ELF-1 (cell line): ENCODE measurements around the gene ALB.

ENCODE experiments used
- DNase-seq: peaks from one replicate; pipeline ENCODE4 v3.0.0-alpha.2; 2016; ENCODE audit warnings: low read depth, low spot score

ALB gene

DNA sequence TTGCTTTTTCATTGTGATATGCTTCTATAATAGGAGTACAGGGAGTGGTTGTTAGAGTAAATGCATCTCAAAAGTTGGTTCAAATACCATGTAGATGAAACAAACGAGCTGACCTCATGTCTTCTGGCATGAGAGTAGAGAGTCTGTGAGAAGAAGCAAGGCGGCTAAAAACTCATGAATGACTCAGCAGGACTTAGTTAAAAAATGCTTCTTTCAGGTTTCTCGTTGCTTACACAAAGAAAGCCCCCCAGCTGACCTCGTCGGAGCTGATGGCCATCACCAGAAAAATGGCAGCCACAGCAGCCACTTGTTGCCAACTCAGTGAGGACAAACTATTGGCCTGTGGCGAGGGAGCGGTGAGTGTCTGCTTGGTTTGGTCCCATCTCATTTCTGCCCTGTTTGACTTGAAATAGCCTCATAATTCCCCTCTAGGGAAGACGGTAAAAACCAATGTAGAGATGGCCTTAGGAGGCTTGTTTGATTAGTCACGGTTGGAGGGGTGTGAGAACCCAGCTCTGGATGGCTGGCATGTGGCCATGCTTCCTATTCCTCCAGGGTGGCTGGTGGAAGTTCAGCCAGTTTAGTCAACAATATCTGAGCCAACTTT, 46.4 kb downstream of the ALB start:
- peak; percentile 70 for DNase-seq

DNA sequence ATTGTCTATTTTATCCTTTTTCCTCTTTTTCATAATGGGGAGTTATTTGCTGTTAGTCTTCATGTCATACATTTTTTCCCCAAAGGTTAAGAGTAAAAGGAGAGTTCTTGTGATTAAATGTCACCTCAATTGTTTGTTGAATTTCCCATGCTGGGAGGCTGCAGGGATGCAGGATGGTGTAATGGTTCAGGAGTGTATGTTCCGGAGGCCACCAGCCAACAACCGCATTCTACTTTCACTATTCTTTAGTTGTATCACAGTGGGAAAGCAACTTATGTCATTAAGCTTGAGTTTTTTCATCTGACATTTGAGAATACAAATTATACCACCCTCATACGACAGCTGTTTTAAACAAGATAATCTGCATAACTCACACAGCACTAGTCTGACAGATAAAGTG, 47.3 kb downstream of the ALB start:
- DNase-seq = no peak

DNA sequence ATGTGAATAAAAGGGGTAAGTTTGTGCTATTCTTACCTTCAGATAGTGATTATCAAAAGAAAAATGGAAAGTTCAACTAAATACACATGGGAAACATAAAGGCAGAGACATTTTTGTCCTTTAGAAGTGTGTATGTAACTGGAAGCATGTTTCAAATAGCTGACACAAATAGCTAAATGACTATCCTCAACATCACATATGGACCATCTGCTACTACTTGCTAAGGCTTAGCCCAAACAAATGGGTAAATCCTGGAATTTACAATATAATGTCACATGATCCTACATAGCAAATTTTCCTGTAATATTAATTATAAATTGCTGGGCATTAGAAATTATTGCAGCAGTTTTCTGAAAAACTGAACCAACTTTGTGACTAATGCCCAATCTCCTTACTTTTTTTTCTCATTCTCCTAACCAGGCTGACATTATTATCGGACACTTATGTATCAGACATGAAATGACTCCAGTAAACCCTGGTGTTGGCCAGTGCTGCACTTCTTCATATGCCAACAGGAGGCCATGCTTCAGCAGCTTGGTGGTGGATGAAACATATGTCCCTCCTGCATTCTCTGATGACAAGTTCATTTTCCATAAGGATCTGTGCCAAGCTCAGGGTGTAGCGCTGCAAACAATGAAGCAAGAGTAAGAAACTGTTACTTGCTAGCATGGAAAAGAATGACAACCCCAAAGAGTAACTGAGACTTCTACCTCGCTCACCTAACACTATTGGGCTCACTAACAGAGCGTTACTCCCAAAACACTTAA, 48.1 kb downstream of the ALB start:
- no peak for DNase-seq

DNA sequence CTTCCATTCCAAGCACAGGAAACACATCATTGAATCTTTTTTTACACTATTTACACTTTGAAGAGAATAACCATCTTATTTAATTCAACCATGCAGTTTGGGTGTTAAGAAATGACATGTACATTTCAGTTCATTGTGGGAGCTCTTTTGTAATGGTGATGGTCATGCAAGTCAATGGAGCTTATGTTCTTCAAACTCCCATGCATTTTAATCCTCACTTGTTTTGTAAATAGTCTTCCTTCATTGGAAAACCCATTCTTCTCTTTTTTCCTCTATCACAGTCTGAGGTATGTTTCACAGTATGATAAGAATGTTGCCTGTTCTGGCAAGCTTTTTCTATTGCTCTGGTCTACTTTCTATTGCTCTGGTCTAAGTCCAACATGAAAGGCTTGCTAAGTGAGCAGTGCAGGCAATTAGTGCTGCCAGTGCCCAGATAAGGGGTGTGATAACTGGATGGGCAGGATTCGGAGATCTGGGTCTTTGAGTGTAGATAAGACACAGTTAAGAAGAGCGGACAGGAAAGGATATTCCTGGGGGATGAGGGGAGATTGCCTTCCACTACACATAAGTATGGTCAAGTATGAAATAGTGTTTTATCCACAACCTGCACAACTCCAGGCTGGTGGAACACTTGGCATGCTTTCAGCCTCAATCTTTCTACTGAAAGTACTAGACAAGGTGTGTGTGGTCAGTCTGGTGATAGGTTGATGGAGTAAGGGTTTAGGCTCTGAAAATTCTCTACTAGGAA, 49.0 kb downstream of the ALB start:
- peak; percentile 78 for DNase-seq

DNA sequence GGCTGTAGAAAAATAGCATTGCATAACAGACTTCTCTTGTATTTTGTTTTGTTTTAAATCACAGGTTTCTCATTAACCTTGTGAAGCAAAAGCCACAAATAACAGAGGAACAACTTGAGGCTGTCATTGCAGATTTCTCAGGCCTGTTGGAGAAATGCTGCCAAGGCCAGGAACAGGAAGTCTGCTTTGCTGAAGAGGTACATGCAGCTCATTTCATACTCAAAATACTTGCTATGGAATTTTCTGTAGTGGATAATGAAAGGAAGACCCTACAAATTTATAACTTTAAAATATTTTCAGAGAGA, 49.6 kb downstream of the ALB start:
- DNase-seq = no peak

DNA sequence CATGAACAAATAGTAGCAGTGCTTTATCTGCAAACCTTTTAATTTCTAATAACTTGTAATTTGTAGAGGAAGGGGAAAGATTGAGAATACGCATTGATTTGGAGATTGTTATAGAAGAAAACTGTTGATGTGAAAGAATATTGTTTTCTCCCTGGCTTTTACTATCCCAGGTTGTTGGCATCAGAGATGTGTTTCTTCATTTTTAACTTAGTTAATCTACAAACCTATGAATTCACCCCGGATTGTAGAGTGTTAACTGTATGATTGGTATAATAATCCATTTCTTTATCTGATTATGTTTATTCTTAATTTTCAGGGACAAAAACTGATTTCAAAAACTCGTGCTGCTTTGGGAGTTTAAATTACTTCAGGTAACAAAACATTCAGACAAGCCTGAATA, 50.8 kb downstream of the ALB start:
- DNase-seq = no peak

DNA sequence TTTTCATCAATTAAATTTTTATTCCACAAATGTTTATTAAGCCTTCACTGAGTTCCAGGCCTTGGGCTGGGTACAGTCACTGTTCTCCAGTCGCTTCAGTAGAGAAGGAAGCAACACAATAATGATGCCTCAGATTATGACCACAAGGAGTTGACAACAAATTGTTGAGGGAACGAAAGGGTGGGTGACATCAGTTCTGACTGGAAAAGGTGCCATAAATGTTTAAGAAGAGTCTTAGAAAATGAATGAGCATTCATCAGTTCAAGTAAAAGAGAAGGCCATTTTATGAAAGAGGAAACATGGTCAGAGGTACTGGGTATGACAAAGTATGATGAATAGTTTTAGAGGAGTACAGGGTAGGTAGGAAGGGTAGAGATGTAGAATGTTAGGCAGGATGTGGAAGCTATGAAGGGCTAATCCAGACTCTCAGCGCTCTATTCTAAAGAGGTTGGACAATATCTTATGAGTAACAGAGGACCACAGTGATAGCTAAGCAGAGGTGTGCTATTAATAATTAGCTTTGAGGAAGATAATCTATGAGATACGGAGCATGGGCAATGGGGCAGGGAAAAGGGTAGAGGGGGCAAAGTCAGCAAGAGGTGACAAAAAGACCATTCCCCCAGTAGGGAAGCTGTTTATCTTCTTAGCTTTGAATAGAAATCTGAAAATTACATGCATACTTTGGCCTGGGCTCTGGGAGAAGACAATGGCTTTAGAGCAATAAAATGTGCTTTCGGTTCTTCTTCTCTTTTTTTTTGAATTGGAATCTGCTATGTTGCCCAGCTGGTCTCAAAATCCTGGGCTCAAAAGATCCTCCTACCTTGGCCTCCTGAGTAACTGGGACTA, 52.3 kb downstream of the ALB start:
- no peak for DNase-seq

DNA sequence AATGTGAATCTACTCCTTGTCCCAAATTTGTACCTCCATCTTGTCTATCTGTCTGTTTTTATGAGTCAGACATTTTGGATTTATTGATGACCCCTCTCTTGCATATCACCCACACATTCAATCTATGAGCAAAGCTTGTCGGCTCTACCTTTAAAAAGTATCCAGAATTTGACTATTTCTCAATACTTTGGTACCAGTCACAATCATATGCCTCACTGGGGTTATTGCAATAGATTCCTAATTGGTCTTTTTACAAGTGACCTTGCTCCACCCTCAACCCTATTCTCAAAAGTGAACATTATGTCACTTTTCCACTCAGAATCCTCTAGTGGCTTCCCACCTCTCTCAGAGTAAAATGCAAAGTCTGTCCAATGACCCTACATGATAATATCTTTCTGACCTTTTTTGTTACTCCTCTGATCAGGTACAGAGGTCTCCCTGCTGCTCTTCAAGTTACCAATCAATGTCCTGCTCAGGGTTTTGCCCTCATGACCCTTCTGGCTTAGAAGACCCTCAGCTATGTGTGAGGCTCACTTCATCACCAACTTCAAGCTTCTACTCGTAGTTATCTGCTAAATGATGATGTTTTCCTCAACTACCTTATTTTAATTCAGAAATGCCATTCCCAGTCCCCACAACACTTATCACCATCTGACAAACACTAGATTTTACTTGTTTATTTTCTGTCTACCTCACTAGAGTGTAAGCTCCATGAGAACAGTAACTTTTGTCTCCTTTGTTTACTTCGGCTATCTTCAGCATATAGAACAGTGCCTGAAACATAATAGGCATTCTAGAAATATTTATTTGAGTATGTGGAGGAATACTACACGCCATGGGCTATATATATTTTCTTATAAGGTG, 54.3 kb downstream of the ALB start:
- DNase-seq = no peak

DNA sequence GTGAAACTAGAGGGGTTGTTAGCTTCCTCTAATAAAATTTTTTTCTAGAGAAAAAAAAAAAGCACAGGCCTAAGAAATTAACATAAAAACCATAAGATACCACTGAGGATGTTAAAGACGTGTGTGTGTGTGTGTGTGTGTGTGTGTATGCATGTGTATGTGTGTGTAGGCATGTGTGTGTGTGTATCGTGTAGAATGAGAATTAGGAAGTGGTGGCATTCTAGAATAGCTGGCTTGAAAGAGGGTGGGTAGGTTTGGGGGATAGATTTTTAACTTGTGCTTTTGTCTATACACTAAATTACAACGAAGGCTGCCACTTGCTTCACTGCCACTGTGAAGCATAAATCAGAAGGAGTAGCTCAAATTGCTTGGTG, 54.9 kb downstream of the ALB start:
- DNase-seq = no peak

DNA sequence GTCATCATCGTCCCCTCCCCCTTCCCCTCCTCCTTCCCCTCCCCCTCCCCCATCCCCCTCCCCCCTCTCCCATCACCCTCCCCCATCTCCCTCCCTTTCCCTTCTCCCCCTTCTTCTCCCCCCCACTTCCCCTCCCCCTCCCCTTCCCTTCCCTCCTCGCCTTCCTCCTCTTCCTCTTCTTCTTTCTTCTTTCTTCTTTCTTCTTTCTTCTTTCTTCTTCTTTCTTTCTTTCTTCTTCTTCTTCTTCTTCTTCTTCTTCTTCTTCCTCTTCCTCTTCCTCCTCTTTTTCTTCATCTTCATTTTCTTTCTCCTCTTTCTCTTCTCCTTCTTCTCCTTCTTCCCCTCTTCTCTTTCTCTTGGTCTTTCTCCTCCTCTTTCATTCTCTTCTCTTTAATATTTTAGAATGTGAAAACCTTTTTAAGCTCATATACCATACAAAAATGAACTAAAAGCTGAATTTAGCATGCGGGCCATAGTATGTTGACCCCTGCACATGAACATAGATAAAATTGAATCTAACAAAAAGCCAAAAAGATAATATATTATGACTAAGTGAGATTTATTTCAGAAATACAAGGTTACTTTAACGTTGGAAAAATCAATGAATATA, 56.9 kb downstream of the ALB start:
- DNase-seq = no peak

DNA sequence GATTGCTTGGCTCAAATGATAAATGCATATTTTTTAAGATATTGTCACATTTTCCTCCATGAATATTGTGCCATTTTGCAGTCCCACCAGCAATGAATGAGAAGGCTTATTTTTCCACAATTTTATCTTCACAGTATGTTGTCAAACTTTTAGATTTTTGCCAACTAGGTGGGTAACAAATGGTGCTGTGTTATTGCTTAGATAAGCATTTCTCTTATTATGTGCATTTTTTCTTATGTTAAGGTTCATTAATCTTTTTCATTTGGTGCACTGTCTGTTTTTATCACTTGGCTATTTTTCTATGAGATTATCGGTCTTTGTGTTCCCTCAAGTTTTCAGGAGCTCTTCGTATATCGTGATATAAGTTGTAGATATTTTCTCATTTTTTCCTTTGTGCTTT, 64.1 kb downstream of the ALB start:
- no peak for DNase-seq

DNA sequence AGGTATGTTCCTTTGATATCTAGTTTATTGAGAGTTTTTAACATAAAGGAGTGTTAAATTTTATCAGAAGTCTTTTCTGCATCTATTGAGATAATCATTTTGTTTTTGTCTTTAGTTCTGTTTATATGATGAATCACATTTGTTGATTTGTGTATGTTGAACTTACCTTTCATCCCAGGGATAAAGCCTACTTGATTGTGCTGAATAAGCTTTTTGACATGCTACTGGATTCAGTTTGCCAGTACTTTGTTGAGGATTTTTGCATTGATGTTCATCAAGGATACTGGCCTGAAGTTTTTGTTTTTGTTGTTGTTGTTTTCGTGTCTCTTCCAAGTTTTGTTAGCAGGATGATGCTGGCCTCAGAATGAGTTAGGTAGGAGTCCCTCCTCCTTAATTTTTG, 66.6 kb downstream of the ALB start:
- DNase-seq = no peak
